ENCODE results near the gene NFKBIA.
"Not testable (repeated sequence)": the region's sequence is repeated elsewhere in the genome, so short reads cannot be mapped to it uniquely, and the experiment has no call there.

The NFKBIA gene

DNA sequence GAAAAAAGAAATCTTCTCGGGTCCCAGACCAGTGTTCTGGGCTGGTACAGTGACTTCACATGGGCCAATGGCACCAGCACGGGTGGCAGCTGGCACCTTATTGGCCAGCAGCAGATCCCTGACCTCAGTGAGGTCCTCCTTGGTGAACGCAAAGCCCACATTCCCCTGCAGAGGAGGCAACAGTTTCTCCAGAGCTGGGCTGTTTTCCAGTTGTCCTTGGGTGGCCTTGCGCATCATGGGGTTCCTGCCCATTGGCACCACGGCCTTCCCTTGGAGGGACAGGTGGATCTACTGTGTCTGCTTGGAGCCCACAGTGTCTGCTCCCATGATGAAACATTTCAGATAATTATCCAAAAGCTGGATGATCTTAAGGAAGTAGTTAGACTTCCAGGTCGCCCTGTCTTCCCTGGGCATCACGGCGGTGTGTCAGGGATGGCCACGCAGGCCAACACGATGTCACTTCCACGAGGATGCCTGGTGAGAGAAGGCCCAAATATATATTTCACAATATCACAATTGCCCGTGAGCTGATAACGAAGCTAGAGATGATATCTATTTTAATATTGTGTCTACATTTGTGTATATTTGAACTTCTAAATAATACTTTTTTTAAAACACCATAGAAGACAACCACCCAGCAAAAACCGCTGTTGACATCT is 15.8 kb downstream of the NFKBIA start:
- FAIRE-seq = no peak

DNA sequence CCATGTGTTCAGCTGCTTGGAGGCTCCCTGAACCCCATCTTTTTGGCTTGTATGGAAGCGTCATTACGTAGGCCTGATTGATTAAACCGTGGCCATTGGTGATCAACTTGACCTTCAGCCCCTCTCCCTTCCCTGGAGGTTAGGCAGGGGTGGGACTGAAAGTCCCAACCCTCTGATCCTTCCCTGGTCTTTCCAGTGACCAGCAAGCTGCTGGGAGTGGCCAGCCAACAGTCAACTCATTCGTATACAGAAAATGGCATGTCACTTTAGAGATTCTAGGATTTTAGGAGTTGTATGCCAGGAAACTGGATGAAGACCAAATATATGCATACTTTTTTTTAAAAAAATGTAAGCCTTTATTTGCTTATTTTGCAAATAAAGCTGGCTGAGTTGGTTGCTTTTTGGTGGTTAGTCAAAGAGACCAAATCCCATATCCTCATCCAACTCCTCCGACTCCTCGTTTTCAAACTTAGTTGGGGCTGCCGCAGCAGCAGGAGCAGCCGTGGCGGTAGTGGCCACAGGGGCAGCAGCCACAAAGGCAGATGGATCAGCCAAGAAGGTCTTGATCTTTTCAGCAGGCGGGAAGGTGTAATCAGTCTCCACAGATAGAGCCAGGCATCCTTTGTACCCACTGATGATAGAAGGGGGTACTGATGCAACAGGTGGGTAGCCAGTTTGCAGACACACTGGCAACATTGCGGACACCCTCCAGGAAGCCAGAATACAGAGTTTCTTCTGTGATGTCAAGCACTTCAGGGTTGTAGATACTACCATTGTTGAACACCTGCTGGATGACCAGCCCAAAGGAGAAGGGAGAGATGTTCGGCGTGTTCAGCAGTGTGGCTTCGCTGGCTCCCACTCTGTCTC is 16.6 kb downstream of the NFKBIA start:
- no peak for FAIRE-seq

GRCh38 chr14:35387219-35387618 is 17.3 kb downstream of the NFKBIA start:
- no peak for FAIRE-seq

GRCh38 chr14:35386673-35387125 is 17.9 kb downstream of the NFKBIA start:
- FAIRE-seq = no peak

DNA sequence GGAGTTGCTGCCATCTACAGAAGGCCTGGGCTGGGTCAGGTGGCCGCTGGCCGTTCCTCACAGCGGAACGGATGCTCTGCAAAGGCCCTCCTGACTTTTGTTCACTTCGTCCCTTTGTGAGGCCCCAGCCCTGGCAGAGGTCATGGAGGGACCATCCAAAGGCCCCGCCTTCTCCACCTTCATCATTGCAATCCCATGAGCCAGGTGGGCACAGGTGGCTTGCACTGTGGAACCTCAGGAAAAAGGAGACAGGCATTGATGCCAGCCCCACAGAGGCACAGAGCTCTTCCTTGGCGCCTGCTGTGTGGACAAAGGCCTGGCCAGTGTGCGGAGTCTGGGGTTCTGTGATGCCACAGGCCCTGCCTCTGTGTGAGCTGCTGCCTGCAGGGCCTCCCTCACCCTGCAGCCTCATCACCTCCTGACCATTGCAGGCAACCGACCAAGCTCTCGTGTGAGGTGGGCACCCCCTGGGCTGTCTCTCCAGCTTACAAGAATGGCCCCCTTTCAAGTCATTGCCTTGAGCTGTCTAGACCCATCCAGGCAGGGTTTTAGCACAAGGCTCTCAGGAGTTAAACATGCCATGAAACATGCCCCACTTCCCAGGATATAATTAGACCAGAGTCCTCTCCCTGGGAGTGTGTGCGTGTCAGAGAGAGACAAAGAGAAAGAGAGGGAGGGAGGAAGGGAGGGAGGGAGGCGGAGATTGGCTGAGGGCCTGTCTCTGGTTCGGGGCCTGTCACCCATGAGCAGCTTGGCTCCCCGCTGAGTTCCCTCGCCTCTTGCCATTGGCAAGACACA is 19.3 kb downstream of the NFKBIA start:
- no peak for FAIRE-seq

DNA sequence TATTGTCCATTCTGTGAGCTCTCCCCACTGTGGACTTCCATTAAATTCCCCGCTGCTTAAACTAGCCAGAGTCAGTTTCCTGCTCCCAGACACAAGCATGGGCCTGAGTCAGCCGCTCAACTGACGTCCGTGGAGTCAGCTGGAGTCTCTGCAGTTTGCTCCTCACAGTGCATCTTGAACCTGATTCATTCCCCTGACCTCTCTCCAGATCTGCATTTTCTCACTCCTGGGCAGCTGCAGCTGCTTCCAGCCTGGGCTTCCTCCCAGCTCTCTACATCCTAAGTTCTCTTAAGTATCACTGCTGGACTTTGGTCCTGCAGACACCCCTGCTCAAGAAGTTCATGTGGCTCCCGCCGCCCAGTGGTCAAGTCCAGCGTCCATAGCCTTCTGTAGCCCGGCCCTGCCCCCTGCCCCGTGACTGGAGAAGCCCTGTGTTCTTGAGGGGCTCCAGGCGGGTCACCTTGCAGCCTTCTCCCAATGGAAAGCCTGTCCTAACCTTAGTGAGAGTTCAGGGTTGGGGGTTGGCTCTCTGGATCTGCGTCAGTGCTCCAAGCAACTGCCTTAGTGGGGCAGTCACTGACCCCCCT is 20.0 kb downstream of the NFKBIA start:
- no peak for FAIRE-seq

DNA sequence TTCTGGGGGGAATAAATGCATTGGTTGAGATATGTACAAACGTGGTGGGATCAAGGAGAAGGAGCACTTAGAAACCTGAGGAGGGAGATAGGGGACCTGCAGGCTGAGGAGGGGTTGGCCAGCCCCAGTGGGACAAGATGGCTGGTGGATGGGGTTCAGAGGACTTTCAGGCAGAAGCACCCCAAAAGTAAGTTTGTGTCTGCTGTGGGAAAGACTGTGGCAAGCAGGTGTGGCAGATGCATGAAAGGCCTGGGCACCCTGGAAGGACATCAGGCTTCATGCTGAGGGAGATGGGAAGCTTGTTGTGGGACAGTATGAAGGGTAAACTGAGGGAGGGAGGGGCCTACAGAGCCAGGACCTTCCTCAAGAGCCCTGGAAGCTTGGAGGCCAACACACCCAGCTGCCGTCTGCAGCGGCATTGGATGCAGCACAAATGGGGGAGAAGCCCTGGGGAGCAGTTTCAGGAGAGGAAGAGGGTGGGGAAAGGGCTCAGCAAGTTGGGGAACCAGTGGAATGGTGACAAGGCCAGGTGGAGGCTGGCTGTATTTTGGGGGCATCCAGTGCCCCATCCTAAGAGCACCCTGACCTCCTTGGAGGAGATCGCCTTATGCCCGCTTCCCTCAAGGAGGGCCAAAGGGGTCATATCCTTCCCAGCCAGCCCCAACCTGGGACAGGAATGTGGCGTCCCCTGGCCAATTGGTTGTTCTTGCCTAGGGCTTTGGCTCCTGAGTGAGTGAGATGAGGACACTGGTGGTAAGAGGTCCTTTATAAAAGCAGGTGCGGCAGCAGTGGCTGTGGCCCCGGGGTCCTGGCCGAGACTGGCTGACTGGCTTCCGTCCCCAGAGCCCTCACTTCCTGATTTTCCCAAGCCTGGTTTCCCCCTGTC is 20.7 kb downstream of the NFKBIA start:
- FAIRE-seq = no peak

DNA sequence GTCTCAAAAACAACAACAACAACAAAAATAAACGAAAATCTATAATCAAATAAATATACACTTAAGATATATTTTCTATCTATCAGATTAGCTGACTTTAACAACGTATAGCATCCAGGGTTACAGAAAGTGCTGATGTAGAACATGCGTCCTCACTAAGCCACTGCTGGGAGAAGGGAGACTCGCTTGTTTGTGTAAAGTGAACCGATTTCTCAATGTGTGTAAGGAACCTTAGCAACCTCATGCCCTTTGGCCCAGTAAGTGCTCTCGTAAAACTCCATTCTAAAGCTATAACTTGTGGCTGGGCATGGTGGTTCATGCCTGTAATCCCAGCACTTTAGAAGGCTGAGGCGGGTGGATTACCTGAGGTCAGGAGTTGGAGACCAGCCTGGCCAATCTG is 23.8 kb downstream of the NFKBIA start:
- no peak for FAIRE-seq

DNA sequence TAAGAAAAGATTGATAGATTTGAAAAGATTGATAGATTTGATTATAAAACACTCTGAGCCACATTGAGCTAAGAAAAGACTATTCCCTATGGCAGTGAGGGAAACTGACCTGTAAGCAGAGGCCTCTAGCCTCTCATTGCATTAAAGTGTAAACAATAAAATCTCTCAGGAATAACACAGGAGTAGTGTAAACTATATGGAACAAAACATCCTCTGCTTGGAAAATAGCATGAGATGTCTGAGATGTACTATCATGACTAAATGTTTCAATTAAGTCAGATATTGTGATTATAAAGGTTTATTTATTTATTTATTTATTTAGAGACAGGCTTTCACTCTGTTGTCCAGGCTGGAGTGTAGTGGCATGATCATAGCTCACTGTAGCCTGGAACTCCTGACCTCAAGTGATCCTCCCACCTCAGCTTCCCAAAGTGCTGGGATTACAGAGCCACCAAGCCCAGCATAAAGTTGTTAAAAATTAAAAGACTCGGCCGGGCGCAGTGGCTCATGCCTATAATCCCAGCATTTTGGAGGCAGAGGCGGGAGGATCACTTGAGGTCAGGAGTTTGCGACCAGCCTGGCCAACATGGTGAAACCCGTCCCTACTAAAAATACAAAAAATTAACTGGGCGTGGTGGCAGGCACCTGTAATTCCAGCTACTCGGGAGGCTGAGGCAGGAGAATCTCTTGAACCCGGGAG is 25.2 kb downstream of the NFKBIA start:
- FAIRE-seq = not testable (repeated sequence)

GRCh38 chr14:35378425-35379233 is 25.9 kb downstream of the NFKBIA start:
- no peak for FAIRE-seq

- FAIRE-seq = no peak
These were observed 29.0 kb downstream of the NFKBIA start for GRCh38 chr14:35375558-35376025.

DNA sequence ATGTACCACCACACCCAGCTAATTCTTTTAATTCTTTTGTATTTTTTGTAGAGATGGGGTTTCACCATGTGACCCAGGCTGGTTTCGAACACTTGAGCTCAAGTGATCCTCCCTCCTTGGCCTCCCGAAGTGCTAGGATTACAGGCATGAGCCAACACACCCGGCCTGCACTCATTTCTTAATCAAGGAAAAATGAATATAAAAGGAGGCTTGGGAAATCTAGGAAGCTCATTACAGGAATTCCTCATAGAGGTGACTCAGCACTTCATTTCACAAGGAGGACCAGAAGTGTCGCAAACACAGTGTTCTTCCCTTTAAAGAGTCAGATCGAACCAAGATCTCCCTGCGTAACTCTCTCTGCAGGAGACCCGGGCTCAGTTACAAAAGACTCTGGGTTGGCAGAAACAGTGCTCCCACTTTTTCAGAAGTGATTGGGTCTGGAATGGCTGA is 30.3 kb downstream of the NFKBIA start:
- FAIRE-seq = no peak

DNA sequence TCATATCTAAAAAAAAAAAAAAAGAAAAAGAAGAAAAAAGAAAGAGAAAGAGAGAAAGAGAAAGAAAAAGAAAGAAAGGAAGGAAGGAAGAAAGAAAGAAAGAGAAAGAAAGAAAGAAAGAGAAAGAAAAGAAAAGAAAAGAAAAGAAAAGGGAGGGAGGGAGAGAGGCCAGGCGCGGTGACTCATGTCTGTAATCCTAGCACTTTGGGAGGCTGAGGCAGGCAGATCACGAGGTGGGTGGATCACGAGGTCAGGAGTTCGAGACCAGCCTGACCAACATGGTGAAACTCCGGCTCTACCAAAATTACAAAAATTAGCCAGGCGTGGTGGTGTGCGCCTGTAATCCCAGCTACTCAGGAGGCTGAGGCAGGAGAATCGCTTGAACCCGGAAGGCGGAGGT is 31.3 kb downstream of the NFKBIA start:
- FAIRE-seq = not testable (repeated sequence)

GRCh38 chr14:35370969-35371368 is 33.6 kb downstream of the NFKBIA start:
- FAIRE-seq = no peak

DNA sequence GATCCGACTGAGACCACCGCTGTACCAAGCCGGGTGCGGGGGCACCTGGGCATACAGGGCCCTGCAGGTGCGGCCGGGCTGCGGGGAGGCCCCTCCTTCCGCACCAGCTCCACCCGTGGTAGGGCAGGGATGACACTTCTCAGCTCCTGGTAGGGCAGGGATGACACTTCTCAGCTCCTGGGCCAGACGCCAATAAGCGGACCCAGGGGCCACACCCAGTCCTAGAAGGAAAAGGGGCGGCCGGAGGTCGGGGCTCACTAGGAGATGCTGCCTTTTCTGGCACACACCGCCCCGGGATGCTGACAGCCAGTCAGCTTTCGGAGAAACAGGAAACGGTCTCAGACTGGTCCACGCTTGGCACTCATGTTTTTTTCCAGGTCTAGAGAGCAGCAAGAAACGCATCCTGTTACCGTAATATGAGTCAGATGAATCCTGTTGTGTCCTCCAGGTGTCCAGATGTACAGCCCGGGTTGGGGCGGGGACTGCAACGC is 34.8 kb downstream of the NFKBIA start:
- FAIRE-seq = no peak

GRCh38 chr14:35368583-35369392 is 35.8 kb downstream of the NFKBIA start:
- no peak for FAIRE-seq

DNA sequence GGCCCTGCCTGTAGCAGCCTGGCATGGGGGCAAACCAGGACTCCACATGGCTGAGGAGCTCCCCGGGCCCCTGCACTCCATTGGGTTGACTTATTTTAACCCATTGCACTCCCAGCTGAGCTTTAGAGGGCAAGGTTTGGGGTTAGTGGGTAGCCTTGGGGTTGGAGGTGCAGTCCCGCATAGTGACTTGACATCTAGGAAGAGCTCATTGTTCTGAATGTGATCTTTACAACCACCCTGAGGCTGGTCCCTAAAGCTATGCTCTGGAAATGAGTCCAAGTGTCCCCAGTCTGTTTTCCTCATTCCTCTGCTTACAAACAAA is 36.4 kb downstream of the NFKBIA start:
- no peak for FAIRE-seq

DNA sequence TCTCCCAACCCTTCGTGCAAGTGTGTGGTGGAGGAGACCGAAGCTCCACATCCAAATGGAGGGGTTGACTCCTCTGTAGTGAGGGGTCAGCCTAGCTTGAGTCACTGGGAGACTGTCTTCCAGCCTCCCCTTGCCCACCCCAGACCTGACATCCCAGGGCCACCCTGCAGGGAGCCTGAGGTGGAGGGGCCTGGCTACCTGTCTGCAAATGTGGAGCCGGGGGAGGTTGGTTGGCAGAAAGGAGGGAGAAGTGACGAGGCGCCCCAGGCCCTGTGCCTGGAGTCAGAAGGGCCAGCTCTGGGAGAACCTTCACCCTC is 37.5 kb downstream of the NFKBIA start:
- no peak for FAIRE-seq

DNA sequence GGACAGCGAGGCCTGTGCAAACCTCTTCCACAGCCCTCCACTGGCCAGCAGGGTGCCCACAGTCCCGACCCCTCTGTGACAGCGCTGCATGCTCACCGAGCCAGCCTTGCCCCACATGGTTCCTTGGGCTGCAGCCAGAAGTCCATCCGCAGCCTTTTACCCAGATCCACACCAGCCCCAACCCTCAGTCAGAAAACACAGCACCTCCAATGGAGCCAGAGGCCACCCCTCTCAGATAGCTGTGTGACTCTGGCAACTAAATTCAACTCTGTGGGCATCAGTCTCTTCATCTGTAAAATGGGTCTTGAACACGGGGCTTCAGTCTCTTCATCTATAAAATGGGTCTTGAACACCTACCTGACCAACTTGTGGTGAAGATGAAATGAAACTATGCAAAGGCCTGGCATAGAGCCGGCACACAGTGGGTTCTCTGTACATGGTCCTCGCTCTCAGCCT is 38.0 kb downstream of the NFKBIA start:
- no peak for FAIRE-seq
